Activated naive CD4-positive, alpha-beta T cell treated with anti-CD3 and anti-CD28 coated beads, Interleukin-2, amount 50 U/mL, for 16 hours (primary cell): Measurements from ENCODE around the gene SLC35F3.

Experiments used
- DNase-seq: peaks from one replicate; pipeline ENCODE4 v3.0.0-alpha.2; 2020

The SLC35F3 gene

DNA sequence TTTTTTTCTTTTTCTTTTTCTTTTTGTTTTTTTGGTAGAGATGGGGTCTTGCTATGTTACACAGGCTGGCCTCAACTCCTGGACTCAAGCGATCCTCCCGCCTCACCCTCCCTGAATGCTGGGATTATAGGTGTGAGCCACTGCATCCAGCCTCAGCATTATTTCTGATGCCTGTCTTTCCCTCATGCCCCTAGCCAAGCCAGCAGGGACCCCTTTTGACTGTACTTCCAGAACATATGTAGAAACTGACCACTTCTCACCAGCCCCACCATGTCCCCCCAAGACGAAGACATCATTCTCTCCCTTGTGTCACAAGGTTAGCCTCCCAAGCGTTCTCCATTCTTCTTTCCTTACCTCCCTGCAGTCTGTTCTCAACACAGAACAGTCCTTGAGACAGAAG lies 360.8 kb downstream of the SLC35F3 start:
- DNase-seq: no peak

DNA sequence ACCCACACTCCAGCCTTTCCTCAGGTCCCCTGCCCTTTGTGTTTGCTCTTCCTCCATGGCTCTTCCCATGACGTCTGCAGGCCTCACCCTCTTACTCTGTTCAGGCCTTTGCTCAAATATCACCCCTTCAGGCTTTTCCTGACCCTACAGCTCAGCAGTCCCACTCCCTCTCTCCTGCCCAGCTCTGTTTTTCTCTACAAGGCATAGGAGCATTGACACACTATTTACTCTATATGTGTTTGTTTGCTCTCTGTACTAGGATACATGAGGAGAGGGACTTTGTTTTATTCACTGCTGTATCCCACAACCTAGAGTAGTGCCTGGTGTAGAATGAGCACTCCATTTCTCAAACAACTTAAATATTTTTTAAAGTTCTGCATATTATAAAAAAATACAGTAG lies 361.4 kb downstream of the SLC35F3 start:
- DNase-seq: no peak

DNA sequence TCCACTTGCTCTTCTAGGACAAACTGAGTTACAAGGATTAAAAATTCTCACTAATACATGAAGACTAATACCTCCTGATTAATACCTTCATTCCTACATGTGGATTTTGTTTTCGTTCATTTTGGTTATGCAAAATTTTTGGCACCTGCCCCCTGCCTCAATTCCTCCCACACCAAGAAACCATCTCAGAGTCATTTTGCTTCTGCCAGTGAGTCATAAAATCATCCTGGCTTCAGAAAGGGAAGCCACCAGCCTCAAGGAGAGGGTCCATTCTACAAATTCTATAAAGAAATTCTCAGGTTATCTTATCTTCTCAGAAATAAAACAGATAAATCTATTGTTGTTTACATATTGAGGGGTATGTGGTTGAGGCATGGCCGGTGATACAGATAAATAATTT lies 365.6 kb downstream of the SLC35F3 start:
- no peak for DNase-seq

DNA sequence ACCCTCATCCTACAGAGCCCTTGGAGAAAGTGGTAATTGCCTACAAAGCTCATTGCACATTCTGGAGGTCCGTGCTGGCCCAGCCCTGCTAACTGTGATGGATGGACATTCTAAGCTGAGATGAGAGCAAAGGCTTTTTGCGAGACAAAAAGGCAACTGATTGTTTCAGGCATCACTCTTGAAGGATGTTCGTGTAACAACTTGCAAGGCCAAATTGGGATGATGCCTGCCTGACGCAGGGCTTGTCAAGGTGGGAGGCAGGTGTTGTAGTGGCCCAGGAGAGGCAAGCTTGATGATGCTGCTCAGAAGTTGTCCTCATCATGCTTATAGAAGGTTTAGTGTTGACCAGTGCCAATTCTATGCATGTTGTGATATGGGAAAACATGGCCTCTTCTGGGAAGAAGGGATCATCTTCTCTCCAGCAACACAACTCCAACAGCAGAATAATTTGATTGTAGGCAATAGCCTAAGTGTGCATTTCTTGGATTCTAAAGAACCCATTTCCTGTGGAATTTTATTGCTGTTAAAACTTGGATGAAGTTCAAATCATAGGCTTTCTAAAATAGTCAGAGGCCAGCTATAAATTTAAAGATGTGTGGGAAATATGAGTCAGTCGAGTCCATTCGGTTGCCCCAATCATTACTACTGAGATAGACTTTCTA lies 366.2 kb downstream of the SLC35F3 start:
- no peak for DNase-seq

DNA sequence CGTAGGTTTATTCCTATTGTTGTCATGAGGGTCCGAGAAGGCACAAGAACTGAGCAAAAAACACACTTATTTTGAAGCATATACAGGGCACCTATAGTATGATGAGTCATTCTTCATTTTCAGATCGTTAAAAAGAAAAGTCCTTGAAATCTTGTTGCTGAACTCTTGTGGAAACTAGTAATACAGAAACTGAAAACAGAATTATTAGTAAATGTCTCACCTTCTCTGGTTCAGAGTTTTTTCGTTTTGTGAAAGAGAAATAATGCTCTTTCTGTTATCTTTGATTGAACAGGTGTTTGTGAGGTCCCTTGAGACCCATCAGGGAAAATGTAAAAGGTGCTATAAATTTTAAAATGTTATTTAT lies 366.7 kb downstream of the SLC35F3 start:
- no peak for DNase-seq

DNA sequence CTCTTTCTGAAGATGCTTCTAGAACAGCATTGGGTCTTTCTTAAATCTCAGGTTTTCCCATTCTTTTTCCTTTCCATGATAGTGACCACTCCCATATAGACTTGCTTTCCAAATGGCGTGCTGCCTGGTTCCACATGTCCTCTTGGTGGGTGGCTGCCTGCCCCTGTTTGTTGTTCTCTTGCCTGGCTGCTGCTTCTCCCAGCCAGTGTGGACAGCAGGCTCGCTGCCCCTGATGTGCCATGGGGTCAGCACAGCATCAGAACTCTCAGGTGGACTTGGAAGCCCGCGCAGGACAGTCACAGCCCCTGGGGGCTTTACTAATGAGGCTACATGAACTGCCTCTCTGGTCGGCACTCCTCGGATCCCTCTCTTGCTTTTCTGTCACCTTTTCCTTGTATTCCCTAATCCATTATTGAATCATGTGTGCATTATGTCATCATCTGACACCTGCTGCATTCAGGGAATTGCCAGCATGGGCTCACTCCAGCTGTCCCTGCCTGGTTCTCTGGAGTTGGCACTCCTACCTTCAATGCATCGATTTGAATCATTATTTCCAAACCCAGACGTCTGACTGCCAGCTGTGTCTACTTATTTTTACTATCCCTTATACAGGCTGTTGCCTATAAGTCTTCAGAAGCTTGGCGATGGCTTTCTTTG lies 368.3 kb downstream of the SLC35F3 start:
- no peak for DNase-seq

DNA sequence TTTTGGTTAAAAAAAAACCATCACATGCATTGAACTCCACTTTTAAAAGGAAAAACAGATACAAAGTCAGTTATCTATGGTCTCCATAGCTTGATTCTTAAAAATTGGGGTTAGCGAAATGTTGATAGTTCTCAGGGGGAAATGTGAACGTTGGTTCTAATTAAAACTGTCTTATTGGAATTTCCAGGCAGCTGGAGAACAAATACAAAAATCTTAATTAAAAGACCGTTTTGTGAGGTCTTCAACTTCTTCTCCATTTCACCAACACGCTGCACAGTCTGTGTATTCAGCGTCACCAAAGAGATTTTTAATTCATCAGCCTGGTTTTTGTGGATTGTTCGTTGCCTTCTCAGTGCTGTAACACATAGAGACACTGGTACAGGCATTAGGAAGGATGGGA lies 369.5 kb downstream of the SLC35F3 start:
- DNase-seq: no peak

DNA sequence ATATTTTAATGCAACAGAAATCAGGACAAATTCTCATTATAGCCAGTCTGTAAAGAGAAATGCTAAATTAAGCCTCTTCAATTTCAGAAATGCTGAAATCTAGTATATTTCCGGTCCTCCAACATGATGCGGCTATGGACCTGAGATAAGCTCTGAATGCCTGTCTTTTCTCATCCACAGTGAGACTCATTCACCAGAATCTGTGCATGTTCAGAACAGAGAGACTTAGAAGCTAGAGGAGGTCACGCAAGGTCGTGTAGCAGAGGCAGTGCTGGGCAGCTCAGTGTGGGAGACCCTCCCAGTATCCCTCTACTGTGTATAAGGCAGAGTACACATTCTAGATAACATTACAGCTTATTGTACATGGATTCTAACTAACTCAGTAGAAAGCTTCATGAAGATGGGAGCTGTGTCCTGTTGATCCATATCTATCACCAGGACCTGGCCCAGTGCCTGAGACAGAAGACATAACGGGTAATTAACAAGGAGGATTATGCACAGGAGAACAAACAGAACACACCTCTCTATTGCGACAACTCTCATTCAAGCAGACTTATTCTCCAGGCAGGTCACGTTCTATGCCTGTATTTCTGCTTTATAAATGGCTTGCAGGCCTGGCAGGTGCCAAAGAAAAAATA lies 371.8 kb downstream of the SLC35F3 start:
- no peak for DNase-seq

DNA sequence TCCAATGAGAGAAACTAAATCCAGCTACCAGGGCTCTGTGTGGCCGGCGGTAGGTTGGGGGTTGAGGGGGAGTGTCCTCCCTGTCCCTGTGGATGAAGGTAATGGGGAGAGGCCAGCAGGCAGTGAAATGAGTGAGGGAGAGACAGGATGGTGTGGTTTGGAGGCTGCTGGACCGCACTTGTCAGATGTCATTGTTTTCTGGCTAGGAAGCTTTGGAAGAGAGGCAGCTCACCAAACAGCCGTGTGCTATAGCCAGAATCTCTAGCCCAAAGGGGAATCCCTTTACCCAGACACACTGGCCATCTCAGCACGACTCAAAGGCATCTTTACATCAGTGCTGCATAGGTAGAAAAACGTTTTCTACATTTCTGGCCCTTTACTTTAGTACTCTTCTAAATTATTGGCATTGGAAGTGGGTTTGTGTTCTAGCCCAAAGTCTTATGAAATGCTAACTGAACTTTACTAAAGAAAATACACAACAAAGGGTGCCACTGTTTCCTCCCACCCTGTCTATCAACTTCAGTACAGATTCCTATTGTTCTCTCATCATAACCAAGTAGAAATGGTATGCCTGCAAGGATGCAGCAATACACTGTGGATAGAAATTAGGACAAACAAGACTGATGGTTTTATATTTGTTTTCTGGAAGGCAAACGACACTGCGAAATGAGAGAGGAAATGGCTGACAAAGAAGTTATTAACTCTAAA lies 372.8 kb downstream of the SLC35F3 start:
- no peak for DNase-seq

DNA sequence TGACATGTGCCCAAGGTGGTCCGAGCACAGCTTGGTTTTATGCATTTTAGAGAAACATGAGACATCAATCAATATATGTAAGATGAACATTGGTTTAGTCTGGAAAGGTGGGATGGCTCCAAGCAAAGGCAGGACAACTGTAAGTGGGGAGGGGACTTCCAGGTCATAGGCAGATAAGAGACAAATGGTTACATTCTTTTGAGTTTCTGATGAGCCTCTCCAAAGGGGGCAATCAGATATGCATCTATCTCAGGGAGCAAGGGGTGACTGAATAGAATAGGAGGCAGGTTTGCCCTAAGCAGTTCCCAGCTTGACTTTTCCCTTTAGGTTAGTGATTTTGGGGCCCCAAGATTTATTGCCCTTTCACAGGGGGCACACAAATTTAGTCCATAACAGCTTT lies 374.5 kb downstream of the SLC35F3 start:
- DNase-seq: no peak

DNA sequence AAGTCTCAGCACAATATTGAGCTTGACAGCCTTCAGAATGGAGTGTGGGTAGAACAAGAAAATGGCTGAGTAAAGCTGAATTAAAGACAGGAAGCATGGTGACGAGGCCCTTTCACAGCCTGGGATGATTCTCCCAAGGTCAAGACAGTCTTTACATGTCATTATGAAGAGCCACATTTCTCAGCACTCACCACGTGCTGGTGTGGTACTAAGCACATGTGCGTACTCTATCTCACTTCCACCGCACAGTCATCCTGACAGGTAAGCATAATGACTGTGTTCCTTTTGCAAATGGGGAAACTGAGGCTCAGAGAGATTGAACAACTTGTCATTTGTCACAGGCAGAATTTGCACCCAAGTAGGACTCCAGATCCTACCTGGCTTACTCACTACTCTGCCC lies 376.0 kb downstream of the SLC35F3 start:
- no peak for DNase-seq

DNA sequence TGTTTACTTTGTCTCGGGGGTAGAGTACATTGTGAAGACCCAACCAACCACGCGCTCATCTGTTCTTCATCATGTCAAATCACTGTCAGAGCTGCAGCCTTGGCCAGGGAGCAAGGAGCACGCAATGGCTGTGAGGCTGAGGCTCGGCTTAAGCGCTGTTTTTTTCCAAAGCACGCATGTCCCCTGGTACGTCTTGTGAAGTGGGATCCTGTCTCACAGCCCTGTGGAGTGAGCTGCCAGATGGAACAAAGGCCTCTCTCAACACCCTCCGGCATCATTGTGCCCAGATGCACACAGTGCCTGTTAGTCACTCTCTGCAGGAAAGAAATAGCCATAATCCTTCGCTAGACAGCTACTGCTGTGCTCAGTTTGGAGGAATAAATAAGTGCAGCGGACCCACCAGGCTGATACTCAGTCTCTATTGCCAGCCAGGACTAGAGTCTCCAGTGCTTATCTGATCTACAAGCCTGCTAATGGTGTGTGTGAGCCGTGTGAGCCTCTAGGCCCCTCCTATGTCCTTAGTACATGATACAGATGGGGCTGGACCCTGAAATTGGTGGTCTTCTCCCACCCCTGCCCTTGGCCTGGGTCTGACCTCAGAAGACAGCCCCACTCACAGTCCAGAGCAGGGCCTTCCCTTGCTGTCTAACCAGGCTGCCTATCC lies 377.5 kb downstream of the SLC35F3 start:
- no peak for DNase-seq

DNA sequence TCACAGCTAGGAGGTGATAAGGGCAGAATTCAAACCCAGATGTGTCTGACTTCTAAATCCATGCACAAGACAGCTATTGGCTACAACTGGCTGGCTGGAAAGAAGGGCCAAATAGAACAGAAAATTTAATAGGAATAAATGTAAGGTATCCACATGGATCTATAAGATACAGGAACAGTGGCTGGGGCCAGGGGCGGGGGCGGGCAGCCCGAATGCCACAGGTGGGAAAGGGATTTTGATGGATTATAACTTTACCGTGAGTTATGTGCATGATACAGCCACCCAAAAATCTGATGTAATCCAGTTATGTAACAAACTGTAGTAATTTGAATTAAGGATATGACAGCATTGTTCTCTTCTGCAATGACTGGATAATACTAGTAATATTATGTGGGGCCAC lies 381.7 kb downstream of the SLC35F3 start:
- no peak for DNase-seq

DNA sequence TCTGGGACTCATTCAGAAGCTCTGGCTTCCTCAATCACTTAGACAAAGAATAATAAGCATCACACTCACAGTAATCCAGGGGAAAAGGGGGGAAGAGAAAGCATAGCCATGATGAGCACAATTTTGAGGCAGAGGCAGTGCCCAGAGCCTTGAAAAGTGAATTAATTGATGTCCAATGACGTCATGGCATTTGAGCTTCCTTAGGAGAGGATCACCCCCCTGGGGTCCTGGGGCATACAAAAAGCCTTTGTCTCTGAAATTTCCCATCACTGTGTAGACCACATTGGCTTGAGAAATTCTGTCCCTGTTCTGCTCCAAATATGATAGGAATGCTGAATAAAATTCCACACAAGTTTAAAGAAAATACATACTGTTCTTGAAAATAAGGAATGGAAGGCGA lies 384.5 kb downstream of the SLC35F3 start:
- DNase-seq: no peak

DNA sequence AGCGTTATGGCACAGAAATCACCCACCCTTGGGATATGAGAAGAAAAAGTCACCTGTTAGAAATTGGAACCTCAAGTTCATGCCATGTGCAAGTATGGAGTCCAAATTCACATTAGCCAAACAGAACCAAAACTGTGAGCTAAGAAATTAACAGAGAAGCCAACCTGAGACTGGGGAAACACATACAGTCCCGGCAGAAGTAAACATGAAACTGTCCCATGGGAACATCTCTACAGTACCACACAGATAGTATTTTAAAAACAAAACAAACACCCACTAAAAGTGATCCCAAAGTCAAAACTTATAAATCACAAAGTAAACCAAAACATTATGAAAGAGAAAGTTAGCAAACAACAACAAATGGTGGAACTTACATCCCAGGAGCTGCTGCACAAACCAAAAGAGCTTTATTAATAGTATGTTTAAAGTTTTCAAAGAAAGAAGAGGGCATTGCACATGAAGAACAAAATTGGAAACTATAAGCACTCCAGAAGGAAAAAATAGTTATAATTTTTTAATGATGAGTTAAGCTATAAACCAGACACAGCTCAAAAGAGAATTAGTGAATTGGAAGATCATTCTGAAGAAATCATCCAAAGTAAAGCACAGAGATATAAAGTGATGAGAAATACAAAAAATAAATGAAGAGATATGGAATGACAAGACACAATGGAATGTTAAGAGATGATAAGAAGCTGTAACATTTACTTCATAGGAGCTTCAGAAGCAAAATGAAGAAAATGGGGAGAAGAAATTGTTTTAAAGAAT lies 385.2 kb downstream of the SLC35F3 start:
- DNase-seq: no peak

DNA sequence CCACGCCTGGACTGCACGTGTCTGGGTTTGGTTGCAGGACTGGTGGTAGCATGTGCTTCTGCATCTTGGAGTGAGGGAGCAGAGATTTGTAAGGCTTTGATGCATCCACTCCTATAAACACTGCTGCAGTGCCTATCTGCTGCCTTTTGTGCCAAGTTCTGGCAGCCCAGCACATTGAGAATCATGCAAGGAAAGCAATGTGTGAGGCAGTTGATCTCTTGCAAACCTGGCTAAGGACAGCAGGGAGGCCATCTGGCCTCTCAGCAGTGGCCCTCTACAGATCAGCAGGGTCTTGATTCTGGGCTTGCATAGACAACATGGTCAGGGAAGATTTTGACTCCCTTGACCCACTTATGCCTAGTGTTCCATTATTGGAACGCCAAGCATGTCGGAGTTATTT lies 387.5 kb downstream of the SLC35F3 start:
- DNase-seq: no peak

DNA sequence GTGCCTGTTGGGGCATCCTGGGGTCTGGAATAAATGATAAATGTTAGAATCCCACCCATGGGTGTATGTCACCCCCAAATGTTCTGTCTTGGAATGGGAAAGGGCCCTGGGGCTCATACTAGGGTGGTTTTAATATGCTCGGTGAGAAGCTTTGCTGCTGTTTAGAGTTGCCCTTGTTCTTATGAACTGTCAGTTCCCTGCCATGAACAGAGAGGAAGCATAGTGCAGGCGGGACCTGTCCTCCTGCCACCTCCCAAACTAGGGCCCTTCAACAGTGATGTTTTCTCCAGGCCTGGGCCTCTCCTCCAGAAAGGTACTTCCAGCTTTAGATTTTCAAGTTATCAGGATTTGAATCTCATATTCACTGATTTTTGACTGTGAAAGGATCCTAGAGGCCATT lies 388.1 kb downstream of the SLC35F3 start:
- DNase-seq: no peak

DNA sequence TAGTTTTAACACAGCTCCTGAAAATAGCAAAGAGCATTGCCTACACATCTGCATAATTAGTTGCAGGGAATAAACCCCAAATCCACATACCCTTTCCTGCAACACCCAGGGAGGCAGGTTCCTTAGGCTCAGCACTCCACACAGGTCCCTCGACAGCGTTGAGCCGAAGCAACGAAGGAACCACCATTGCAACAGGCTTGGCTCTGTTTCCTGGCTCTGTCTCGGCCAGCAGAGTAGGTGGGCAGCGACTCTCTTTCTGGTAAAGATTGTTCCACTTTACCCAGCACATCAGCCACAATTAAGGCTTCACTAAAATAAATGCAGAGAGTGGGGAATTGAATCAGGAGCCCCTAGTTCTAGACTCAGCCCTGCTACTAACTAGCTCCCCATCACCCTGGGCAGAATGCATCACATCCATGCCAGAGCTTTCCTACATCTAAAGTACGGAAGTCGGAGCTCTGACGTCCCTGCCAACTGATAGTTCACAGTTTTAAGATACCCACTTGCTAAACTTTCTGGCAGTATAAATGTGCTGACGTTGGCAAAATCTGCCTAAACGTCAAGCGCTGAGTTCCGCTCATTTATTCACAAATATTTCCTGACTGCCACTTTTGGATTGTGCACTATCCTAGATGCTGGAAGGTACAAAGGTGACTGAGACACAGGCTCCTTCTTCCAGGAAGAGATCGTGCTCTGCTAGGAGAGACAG lies 389.8 kb downstream of the SLC35F3 start:
- no peak for DNase-seq

DNA sequence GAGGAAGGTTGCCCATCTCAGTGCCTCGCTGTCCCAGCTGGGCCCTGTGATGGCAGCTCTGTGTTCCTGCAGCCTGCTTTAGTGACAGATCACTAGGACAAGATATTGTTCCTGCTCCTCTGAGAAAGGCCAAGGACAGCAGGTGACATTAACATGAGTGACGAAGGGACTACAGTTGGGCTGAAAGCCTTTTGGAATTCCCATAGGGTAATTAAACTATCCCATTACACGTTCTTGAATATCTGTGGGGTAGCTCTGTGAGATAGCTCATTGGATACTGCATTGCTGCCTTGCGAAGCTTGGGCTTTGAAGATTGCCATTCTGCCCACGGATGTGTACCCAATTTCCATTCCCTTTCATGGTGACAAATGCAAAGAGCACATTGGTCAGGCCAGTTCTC lies 390.6 kb downstream of the SLC35F3 start:
- DNase-seq: no peak

DNA sequence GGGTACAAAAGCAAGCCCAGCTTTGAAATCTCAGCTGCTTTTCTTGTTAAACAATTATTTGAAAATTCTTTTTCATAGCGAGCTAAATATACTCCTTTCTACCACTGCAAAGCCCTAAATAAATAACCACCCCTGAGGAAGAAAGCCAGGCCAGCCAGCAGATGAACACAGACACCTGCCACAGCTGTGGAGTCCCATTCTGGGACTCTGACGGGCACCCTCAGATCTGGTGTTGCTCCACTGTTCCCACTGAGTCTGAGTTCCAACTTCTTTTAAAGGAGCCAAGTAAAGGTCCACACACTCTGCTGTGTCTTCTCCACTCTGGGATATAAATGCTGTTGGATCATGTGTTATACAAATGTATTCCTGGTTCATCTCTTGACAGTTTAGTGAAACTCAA lies 391.1 kb downstream of the SLC35F3 start:
- DNase-seq: no peak

DNA sequence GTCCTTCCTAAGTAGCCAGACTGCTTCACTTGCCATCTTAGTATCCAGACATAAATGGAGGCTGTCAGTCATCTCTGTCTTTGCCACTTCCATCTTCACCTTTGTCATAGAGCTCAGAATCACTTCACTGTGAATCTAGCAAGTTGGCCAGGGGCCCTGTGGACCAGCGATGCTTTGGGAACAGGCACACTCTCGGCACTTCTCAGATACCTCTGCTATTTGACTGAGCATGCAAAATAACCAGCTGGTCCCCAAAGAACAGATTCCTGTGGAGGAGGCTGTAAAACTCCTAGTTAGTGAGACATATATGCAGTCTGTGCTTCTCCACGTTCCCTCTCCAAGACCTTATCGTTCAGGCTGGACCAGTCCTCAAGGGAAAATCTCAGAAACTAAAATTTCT lies 392.0 kb downstream of the SLC35F3 start:
- no peak for DNase-seq

DNA sequence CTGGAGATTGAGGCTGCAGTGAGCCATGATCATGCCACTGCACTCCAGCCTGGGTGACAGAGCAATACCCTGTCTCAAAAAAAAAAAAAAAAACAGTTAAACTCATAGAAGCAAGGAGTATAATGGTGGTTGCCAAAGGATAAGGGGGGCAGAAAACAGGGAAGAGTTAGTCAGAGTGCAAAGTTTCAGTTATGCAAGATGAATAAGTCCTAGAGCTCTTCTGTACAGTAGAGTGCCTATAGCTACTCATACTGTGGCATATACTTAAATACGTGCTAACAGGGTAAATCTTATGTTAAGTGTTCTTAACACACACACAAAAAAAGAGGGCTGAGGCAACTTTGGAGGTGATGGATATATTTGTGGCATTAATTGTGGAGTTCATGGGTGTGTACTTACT lies 393.2 kb downstream of the SLC35F3 start:
- DNase-seq: no peak
